RWPE2 (cell line): ENCODE results near the gene PHC3.
"Not testable (repeated sequence)": the region's sequence is repeated elsewhere in the genome, so short reads cannot be mapped to it uniquely, and the experiment has no call there.

ENCODE experiments used
- ATAC-seq: fragments of 200-7000 bp; cut with Tn5 transposase; 3 replicates; pipeline ENCODE4 v1.9.1; 2021; ENCODE audit warnings: low read depth
- DNase-seq: peaks from one replicate; pipeline ENCODE4 v3.0.0-alpha.2; 2020; ENCODE audit warnings: low spot score
- H3K27ac ChIP-seq: fragments of 450-650 bp; 2 replicates; pipeline ENCODE4 v1.5.1; 2017; ENCODE audit warnings: mild to moderate bottlenecking; ENCODE audit not compliant: poor library complexity, severe bottlenecking
- H3K27me3 ChIP-seq: fragments of 250-450 bp; sonication (Bioruptor Pico); 2 replicates; pipeline ENCODE4 v1.5.1; 2021; ENCODE audit warnings: mild to moderate bottlenecking, moderate library complexity; ENCODE audit not compliant: insufficient read depth, poor library complexity, severe bottlenecking
- H3K36me3 ChIP-seq: fragments of 250-450 bp; sonication (Bioruptor Pico); 2 replicates; pipeline ENCODE4 v1.5.1; 2020; ENCODE audit warnings: low read depth, mild to moderate bottlenecking, moderate library complexity
- H3K4me1 ChIP-seq: fragments of 250-450 bp; sonication (Bioruptor Pico); 2 replicates; pipeline ENCODE4 v1.5.1; 2021; ENCODE audit warnings: mild to moderate bottlenecking, moderate library complexity; ENCODE audit not compliant: insufficient read depth, poor library complexity, severe bottlenecking
- H3K4me3 ChIP-seq: fragments of 250-450 bp; sonication (Bioruptor Pico); 2 replicates; pipeline ENCODE4 v1.5.1; 2021; ENCODE audit warnings: mild to moderate bottlenecking, moderate library complexity; ENCODE audit not compliant: severe bottlenecking
- H3K9me3 ChIP-seq: fragments of 250-450 bp; sonication (Bioruptor Pico); 2 replicates; pipeline ENCODE4 v1.5.1; 2021; ENCODE audit warnings: mild to moderate bottlenecking, moderate library complexity; ENCODE audit not compliant: severe bottlenecking
- TF ChIP-seq, protein P1 (sequence below): fragments of 450-650 bp; IDR thresholded peaks from one replicate; pipeline ENCODE4 v1.5.1; 2017; ENCODE audit warnings: mild to moderate bottlenecking, moderate library complexity; ENCODE audit not compliant: poor library complexity, severe bottlenecking

PHC3 gene

DNA sequence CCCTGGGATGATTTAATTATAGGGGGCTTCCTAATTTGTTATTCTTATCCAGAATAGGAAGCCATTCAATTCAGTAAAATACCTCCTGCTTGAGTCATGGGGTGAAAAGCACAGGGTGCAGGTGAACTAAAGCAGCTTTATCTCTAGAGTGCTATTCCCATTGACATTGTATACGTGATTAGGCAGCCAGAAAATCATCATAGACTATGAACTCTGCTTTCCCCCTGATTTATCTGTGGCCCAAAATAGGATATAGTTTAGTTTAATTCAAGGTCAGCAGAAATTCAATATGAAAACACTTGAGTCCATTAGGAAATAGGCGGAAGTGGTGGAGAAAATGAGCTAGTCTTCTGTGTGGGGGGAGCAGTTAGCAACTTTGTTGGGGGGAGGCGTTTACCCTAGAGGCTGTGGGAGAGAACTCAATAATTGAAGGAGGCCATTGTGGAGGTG lies 22.5 kb upstream of the PHC3 start:
- Histone ChIP-seq H3K27me3 (no peaks in the 10 kb centered on the region), H3K4me3 (no peak overlapping the region), H3K27ac (no peak overlapping the region), H3K36me3 (no peaks in the 10 kb centered on the region), H3K4me1 (no peaks in the 10 kb centered on the region), H3K9me3 (no peaks in the 10 kb centered on the region)
- no peak for DNase-seq
- TF ChIP-seq, protein P1, sequence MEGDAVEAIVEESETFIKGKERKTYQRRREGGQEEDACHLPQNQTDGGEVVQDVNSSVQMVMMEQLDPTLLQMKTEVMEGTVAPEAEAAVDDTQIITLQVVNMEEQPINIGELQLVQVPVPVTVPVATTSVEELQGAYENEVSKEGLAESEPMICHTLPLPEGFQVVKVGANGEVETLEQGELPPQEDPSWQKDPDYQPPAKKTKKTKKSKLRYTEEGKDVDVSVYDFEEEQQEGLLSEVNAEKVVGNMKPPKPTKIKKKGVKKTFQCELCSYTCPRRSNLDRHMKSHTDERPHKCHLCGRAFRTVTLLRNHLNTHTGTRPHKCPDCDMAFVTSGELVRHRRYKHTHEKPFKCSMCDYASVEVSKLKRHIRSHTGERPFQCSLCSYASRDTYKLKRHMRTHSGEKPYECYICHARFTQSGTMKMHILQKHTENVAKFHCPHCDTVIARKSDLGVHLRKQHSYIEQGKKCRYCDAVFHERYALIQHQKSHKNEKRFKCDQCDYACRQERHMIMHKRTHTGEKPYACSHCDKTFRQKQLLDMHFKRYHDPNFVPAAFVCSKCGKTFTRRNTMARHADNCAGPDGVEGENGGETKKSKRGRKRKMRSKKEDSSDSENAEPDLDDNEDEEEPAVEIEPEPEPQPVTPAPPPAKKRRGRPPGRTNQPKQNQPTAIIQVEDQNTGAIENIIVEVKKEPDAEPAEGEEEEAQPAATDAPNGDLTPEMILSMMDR, result no peak
- no peak for ATAC-seq

DNA sequence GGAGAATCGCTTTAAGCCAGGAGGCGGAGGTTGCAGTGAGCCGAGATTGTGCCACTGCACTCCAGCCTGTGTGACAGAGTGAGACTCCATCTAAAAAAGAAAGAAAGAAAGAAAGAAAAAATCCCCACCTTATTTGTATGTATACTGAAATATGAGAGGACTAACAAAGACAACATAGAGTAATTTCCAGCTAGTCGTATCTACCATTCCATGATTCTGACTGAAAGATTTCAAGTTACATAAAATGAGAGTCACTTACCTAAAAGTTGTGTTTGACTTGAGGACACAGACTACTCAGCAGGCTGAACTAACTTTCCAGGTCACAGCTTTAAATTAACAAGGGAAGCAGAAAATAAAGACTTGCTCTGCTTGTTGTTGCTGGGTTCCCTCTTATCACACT lies 21.9 kb upstream of the PHC3 start:
- H3K36me3 ChIP-seq, result no peaks in the 10 kb centered on the region
- ATAC-seq (no peak), DNase-seq (no peak)
- no peaks in the 10 kb centered on the region for H3K9me3 ChIP-seq
- H3K4me3 ChIP-seq, result no peak overlapping the region
- H3K4me1 ChIP-seq, result no peaks in the 10 kb centered on the region
- TF ChIP-seq, protein P1, result no peak
- no peak overlapping the region for H3K27ac ChIP-seq
- no peaks in the 10 kb centered on the region for H3K27me3 ChIP-seq

- Histone ChIP-seq H3K4me1 (peaks cover 9% of the 10 kb centered on the region), H3K36me3 (no peaks in the 10 kb centered on the region), H3K4me3 (no peak overlapping the region), H3K27me3 (no peaks in the 10 kb centered on the region), H3K9me3 (no peaks in the 10 kb centered on the region), H3K27ac (no peak overlapping the region)
- DNase-seq (no peak), ATAC-seq (no peak)
- TF ChIP-seq, protein P1, result no peak
These were observed 20.0 kb upstream of the PHC3 start for GRCh38 chr3:170201527-170201926.

- H3K36me3 ChIP-seq, result no peaks in the 10 kb centered on the region
- H3K27me3 ChIP-seq, result no peaks in the 10 kb centered on the region
- H3K27ac ChIP-seq, result no peak overlapping the region
- no peak overlapping the region for H3K4me3 ChIP-seq
- no peaks in the 10 kb centered on the region for H3K9me3 ChIP-seq
- peaks cover 9% of the 10 kb centered on the region for H3K4me1 ChIP-seq
- DNase-seq (no peak), ATAC-seq (no peak)
- TF ChIP-seq, protein P1, result no peak
These were observed 19.5 kb upstream of the PHC3 start for GRCh38 chr3:170200987-170201386.

- DNase-seq, result no peak
- no peak overlapping the region for H3K27ac ChIP-seq
- TF ChIP-seq, protein P1, result no peak
- peak; percentile 100 for ATAC-seq
- H3K36me3 ChIP-seq, result no peaks in the 10 kb centered on the region
- no peaks in the 10 kb centered on the region for H3K27me3 ChIP-seq
- H3K4me1 ChIP-seq, result peaks cover 9% of the 10 kb centered on the region
- no peak overlapping the region for H3K4me3 ChIP-seq
- no peaks in the 10 kb centered on the region for H3K9me3 ChIP-seq
These were observed 15.3 kb upstream of the PHC3 start for GRCh38 chr3:170196833-170197232.

DNA sequence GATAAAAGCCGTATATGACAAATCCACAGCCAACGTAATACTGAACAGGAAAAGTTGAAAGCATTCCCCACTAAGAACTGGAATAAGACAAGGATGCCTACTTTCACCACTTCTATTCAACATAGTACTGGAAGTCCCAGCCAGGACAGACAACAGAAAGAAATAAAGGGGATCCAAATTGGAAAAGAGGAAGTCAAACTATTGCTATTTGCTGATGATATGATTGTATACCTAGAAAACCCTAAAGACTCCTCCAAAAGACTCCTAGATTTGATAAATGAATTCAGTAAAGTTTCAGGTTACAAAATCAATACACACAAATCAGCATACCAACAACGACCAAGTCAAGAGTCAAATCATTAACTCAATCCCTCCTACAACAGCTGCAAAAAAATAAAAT lies 14.2 kb upstream of the PHC3 start:
- DNase-seq, H3K9me3 ChIP-seq, ATAC-seq, H3K4me1 ChIP-seq, H3K27ac ChIP-seq, H3K27me3 ChIP-seq, H3K36me3 ChIP-seq, H3K4me3 ChIP-seq: not testable (repeated sequence)
